OCI-LY3 (cell line): ENCODE results near the gene SLC41A3.

Source experiments
- CTCF ChIP-seq: fragments of 200-600, 300-600 bp; sonication (generic); IDR thresholded peaks from 2 replicates; pipeline ENCODE4 v1.5.1; 2014; ENCODE audit warnings: antibody characterized with exemption, low read length, low read depth
- EZH2phosphoT487 ChIP-seq: fragments of 200-600 bp; shearing (Covaris generic); IDR thresholded peaks from 2 replicates; pipeline ENCODE4 v1.6.1; 2018; ENCODE audit warnings: antibody characterized with exemption, mixed run types, low read depth

DNA sequence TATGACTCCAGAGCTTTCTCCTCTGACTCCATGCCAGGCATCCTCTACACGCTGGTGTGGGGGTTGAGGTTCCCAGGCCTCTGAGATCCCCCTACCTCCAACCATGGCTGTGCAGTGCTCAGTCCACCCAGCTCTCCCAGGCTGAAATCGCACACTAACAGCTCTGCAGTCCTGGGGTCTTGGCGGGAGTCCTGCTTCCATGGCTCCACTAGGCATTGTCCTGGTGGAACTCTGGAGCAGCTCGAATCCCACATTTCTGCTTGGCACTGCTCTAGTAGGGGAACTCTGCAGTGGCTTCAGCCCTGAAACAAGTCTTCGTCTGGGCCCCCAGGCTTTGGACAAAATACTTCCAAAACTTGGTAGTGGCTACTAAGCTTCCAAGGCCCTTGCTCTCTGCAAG is 64.2 kb downstream of the SLC41A3 start:
- TF ChIP-seq CTCF (no peak), EZH2phosphoT487 (no peak)
